Activated T-helper 1 cell treated with anti-CD3 and anti-CD28 coated beads, Interleukin-2, amount 50 U/mL, for 16 hours (primary cell): ENCODE results near the gene AANAT.

Experiments used
- DNase-seq, 2 donors: peaks; one replicate each; pipeline ENCODE4 v3.0.0-alpha.2; 2020; ENCODE audit warnings: low read depth in 1 of 2, low spot score in 1 of 2

AANAT gene

DNA sequence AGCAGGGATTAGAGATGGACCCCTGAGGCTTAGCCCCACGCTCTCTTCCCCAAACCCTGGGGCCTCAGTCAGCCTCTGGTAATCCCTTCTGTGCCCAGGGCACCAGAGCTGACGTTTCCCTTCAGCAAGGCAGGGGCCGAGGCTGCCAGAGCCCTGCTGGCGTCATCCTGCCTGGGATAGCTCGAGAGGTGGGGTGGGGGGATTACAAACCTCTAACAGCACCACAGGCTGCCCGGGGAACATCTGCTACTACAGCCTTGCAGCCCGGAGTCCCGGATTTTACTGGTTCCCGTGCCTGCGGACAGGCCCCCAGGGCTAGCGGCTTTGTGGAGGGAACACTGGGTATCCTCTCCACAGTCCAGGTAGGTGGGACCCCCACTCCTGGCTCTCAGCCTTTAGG is at the start of gene AANAT:
AANAT (plus strand) TSS at position 238 of the 400 bp plus-strand sequence. CDS start 1,144 bp downstream, outside the sequence.
- no peak for DNase-seq

DNA sequence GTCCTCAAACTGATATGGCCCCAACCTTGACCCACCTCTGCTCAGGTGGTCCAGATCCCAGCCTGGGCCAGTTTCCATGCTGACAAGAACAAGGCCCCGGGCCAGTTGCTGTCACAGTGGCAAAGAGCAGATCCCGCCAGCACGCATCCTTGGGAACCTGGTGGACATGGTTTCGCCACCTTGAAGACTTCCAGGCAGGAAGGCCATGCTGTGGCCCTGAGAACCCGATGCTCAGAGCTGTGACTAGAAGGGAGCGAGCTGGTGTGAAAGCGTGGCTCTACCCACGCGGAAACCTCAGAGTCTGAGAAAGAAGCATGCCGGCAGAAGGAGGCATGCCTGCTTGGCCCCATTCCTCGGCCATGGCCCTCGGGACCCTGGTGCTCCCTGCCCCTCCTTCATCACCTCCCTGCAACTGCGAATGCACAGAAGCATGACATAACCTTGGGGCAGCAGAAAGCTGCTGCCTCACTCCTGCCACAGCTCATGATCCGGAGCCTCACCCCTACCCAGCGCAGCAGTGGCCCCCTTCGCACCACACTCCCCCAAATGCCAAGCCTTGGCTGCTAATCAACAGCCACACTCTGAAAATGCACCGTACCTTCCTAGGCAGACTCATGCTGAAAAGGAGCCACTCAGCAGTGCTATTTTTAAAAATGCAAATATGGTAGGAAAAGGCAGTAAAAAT is 47.7 kb upstream of the AANAT start:
- DNase-seq = no peak

GRCh38 chr17:76420356-76421043 is 46.9 kb upstream of the AANAT start:
- no peak for DNase-seq

GRCh38 chr17:76421044-76421407 is 46.4 kb upstream of the AANAT start:
- no peak for DNase-seq

DNA sequence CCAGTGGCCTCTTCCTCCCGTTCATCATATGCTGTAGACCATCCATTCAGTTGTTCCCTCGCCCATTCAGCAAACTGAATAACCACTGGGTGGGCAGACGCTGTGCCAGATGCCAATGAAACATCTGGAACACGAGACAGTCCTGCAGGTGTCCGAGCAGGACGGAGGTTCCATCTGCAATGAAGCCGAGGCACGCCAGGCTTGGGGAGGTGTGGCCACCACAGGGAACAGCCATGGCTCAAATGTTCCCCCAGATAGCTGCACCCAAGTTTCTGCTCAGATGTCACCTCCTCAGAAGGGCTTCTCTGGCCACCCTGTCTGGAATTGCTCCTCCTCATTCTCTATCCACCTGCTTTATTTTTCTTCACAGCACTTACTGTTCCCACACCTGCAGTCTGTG is 45.0 kb upstream of the AANAT start:
- DNase-seq = no peak

DNA sequence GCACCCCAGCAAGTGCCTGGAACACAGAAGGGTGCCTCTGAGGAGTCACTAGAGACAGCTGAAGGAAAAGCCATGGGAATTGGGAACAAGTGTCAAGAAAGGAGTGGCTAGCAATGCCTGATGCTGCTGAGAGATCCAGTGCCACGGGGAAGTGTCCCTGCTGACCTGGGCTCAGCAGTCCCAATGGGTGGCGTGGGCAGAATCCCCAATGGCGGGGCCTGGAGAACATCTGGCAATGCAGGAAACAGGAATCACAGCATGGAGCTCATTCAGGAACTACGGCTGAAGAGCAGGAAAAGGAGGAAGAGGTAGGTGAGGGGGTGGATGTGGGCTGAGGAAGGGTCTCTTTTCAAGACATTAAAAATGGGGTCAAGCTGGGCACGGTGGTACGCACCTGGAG is 44.5 kb upstream of the AANAT start:
- DNase-seq = no peak

DNA sequence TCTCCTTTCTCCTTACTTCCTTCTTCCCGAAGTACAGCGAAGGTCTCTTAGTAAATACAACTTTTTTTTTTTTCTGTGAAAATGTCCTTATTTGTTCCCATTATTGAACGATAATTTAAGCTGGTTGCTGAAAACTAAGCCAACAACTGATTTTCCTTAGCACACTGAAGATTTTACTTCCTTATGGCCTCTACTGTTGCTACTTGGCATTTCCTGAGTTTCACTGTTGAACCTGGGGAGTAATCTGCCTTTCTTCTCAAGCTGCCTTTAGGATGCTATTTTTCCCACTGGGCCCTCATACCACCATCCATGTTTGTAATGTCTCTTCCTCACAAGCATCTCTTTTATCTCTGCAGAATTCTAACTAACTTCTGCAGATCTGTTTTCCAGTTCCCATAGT is 40.5 kb upstream of the AANAT start:
- no peak for DNase-seq

- DNase-seq = no peak
Measured at GRCh38 chr17:76427501-76428231, 39.7 kb upstream of the AANAT start.

GRCh38 chr17:76428511-76428910 is 38.9 kb upstream of the AANAT start:
- DNase-seq = no peak

DNA sequence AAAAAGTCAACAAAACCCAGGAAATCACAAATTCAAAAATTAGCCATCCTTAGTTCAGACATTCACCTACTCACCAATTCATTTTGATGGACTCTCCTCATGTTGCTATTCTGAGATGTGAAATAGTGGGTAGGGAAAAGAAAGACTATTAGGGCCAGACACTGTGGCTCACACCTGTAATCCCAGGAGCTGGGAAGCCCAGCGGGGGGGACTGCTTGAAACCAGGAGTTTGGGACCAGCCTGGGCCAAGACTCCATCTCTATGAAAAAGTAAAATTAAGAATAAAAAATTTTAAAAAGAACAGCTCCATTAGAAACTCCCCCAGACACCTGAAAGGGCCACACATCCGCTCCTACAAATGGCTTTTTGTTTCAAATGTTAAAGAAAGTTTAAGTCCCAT is 35.9 kb upstream of the AANAT start:
- DNase-seq = no peak

DNA sequence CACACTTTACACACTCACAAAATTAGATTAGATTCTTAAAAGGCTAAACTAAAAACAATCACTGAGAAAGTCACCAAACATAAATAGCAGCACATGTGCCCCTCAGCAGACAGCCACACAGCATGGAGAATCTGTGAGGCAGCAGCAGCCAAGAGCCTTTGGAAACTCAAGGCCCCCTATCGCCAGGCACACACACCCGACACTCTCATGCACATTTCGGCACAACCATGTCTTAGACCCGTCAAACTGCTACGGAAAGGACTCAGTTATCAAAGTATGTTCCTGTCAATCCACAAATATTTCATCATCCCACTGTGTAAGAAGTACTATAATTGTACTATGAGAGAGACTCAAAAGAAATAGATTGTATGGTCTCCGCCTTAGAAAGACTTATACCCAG is 35.4 kb upstream of the AANAT start:
- no peak for DNase-seq

GRCh38 chr17:76432712-76433336 is 34.6 kb upstream of the AANAT start:
- no peak for DNase-seq

DNA sequence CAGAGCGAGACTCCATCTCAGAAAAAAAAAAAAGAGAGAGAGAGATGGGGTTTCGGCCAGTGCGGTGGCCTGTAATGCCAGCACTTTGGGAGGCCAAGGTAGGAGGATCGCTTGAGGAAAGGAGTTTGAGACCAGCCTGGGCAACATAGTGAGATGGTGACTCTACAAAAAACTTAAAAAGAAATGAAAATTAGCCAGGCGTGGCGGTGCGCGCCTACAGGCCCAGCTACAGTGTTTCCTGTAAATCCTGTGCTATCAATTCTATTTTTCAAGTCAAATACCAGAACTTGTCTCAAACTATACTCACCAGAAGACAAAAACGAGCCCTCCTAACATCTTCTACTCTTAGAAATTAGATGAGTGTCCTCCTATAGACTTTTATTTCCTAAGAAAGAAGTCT is 33.7 kb upstream of the AANAT start:
- no peak for DNase-seq

DNA sequence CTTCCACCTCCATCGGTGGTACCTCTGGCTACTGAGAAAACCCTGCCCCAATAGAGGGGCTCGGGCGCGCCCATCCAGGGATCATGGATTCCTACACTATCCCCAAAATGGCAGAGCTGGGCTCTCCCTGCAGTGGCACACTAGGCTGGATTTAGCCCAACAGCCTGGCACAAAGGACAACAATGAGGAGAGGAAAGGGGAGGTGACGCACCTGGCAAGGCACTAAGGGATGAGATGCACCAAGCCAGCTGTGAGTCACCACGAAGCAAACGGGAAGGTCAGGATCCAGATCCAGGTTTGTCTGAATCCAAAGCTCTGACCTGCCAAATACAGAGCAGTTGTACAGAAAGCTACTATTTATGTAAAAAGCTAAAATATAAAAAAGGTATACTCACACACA is 32.5 kb upstream of the AANAT start:
- DNase-seq = no peak

GRCh38 chr17:76435751-76436150 is 31.7 kb upstream of the AANAT start:
- DNase-seq = no peak

DNA sequence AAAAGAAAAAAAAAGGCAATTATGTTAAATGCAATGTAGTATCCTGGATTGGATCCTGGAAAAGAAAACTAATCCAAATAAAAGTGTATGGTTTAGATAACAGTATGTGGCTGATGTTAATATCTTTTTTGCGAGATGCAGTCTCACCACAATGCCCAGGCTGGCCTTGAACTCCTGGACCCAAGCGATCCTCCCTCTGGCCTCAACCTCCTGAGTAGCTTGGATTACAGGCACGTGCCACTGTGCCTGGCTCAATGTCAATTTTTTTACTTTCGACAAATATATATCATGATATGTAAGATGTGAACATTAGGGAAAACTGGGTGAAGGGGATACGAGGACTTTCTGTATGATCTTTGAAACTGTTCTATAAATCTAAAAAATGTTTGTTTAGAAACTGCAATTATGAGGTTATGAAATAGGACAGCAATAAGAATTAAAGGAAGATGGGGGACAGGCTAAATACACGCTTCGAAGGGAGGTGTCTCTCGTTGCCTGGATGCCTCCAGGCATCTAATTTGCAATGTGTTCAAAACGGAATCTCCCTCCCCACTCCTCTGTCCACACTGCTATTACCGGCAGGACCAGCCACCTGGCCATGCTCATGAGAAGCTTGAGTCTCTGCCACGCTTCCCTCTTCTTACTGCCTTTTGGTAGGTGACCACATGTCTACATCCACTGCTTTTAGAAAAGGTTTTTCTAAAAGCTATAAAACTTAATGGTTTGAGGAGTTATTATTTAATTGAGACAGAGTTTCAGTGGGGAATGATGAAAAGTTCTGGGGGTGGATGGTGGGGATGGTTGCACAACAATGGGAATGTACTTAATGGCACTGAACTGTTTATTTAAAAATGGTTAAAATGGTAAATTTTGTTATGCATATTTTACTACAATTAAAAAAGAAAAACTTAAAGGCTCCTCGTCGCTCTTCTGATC is 29.7 kb upstream of the AANAT start:
- no peak for DNase-seq

- no peak for DNase-seq
Measured at GRCh38 chr17:76438906-76439305, 28.5 kb upstream of the AANAT start.

GRCh38 chr17:76439314-76439928 is 28.0 kb upstream of the AANAT start:
- no peak for DNase-seq

GRCh38 chr17:76440751-76441362 is 26.5 kb upstream of the AANAT start:
- no peak for DNase-seq
